Activated naive CD4-positive, alpha-beta T cell treated with anti-CD3 and anti-CD28 coated beads for 36 hours (primary cell): ENCODE results near the gene LCP2. TPM values are rescaled to one million over a fixed set of nuclear protein-coding genes. Genes with fewer than 3 reads are reported as not detected.

ENCODE experiments used
- CTCF ChIA-PET: fragments of 350-600 bp; sonication (Branson Sonifier 250); formaldehyde crosslinking; loops from one replicate; lab custom pipeline; 2021; ENCODE audit warnings: antibody characterized with exemption; lab: Charles Lee
- DNase-seq: peaks from one replicate; pipeline ENCODE4 v3.0.0-alpha.2; 2020
- H3K27ac Mint-ChIP-seq: one replicate; pipeline ENCODE4 v1.8.0; 2021; ENCODE audit warnings: mild to moderate bottlenecking, mixed read lengths
- H3K27me3 Mint-ChIP-seq: one replicate; pipeline ENCODE4 v1.8.0; 2021; ENCODE audit warnings: low read depth, mixed read lengths
- H3K36me3 Mint-ChIP-seq: one replicate; pipeline ENCODE4 v1.8.0; 2021; ENCODE audit warnings: low read depth, mixed read lengths
- H3K4me1 Mint-ChIP-seq: one replicate; pipeline ENCODE4 v1.8.0; 2021; ENCODE audit warnings: low read depth, mixed read lengths
- H3K4me3 Mint-ChIP-seq: one replicate; pipeline ENCODE4 v1.8.0; 2021; ENCODE audit warnings: mild to moderate bottlenecking, moderate library complexity, mixed read lengths
- H3K9me3 Mint-ChIP-seq: one replicate; pipeline ENCODE4 v1.8.0; 2021; ENCODE audit warnings: mixed read lengths
- intact Hi-C: fragments of 100-400 bp; cut with micrococcal nuclease; formaldehyde crosslinking; loops from one replicate; pipeline ENCODE4 v1.15.1; 2023
- total RNA-seq, 2 experiments: library from RNA; stranded (reverse); gene quantifications; one replicate each; pipeline ENCODE4 v1.2.3, GENCODE V29; 2021

LCP2 gene
- 100 to 1,000 TPM; 115 to 122 TPM for total RNA-seq

DNA sequence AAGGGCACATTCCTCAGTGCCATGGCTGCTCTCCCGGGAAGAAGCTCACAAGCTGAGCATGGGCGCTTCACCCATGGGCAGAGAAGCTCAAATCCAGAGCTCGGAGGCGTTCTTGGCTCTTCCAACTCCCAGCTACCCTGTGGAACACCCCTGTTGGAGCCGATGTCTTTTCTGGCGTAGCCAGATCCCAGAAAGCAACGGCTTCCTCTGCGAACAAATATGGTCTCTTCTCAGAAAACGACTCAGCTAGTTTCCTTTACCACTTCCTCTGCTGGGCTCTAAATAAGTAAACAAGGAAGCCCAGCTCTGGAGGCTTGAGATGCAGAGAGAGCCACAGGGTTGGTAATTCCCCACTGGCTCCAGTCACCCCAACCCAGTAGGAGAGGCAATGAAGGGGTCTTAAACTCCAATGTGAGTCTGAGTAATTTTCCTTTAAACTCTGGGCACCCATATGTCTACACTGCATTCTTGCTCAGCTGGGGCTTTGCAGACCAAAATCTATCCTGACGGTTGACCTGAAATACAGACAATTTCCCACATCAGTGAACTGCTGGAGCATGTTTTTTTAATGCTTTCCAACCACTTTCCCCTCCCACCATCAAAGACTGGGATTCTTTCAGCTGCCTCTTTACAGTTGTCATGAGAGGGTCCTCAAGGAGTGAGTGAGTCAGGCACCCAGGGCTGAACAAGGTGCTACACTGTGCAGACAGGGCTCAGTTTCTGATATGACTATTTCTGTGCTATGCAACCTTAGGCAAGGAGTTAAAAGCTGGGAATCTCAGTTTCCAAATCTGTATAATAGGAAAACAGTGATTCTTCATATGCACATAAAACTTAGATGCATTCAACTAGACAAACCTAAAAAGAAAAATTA is at the start of gene LCP2:
Gene LCP2, minus strand, starts transcription at position 189 of the 874 bp plus-strand sequence. Its CDS starts 166 bp downstream, at position 23.
- Mint-ChIP-seq H3K27me3 (no peaks in the 10 kb centered on the region), H3K4me3 (peak within 1 kb of the TSS; percentile 95), H3K4me1 (peaks cover 67% of the 10 kb centered on the region), H3K27ac (peak within 1 kb of the TSS; percentile 98), H3K36me3 (peaks cover 36% of the 10 kb centered on the region), H3K9me3 (no peaks in the 10 kb centered on the region)
- intact Hi-C loops = loop anchor here (1.0 to 10.0 kb wide), 8 partner anchors 9 to 1877 kb away; no protein-coding TSS in a partner anchor
- CTCF ChIA-PET = interaction anchor here (0.9 to 18.8 kb wide), 13 partner anchors 10 to 72 kb away, joined by 3 to 281 read pairs (median 8); no protein-coding TSS in a partner anchor
- peak; percentile 77 for DNase-seq

DNA sequence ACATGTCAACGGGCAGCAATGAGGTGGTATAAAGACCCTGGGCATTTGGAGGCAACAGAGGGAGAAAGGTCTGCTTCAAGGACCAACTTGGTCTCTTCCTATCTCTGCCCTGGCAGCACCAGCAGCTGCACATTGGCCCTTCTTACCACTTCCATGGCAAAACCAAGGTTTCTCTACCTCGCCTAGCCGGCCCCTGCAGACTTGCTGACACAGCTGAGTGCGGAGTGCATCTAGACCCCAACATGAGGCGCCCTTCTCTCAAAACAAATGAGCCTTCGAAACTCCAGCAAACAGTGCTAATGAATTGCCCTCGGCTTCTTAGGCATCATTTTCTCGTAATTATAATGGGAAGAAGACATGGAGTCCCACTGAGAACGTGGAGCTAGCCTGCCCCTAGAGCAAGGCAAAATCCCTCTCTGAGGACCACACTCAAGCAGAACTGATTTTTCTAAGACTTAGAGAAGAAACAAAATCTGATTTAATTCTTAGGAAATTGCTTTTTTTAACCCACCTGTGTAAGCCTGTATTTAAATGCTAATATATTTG is 49.5 kb upstream of the LCP2 start:
- peaks cover 5% of the 10 kb centered on the region for H3K27me3 Mint-ChIP-seq
- intact Hi-C loops = no loop called here
- no peak overlapping the region for H3K4me3 Mint-ChIP-seq
- CTCF ChIA-PET = interaction anchor here (0.7 to 3.2 kb wide), 6 partner anchors 8 to 126 kb away, joined by 4 to 18 read pairs (median 6); no protein-coding TSS in a partner anchor
- H3K9me3 Mint-ChIP-seq = no peaks in the 10 kb centered on the region
- H3K4me1 Mint-ChIP-seq = no peaks in the 10 kb centered on the region
- H3K27ac Mint-ChIP-seq = no peak overlapping the region
- no peaks in the 10 kb centered on the region for H3K36me3 Mint-ChIP-seq
- DNase-seq = no peak

DNA sequence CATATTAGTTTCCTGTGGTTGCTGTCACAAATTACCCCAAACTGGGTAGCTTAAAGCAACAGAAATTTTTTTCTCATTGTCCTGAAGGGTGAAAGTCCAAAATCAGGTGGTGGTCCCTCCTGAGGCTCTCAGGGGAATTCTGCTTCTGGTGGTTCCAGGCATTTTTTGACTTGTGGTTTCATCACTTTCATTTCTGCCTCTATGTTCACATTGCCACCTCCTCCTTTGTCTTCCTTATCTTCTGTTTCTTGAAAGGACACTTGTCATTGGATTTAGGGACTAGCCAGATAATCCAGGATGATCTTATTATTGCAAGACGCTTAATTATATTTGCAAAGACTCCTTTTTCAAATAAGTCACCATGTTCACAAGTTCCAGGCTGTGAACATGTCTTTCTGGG is 48.4 kb upstream of the LCP2 start:
- DNase-seq = no peak
- CTCF ChIA-PET = interaction anchor here (3.2 kb wide), 1 partner anchor 120 kb away, joined by 10 read pairs; no protein-coding TSS in a partner anchor
- Mint-ChIP-seq H3K9me3 (no peaks in the 10 kb centered on the region), H3K36me3 (no peaks in the 10 kb centered on the region), H3K4me3 (no peak overlapping the region), H3K27me3 (peaks cover 2% of the 10 kb centered on the region), H3K27ac (no peak overlapping the region), H3K4me1 (no peaks in the 10 kb centered on the region)
- intact Hi-C loops = no loop called here

DNA sequence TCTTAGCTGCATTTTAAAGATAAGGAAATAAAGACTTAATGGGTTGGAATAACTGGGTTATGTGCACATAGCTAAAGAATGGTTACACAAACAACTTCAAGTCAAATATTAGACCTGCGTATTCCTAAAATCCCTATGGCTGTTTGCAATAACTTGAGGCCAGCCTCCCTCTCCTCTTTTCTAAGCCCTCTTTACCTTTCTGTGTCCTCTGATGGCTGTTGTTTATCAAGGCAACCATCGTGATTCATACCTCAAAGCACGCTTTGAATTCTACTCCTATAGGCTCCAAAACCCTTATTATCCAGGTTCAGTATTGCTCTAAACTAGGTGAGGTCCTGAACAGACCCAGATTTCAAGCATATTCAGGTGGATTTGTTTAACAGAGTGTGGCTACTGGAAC is 45.6 kb upstream of the LCP2 start:
- Mint-ChIP-seq H3K4me3 (no peak overlapping the region), H3K9me3 (no peaks in the 10 kb centered on the region), H3K36me3 (no peaks in the 10 kb centered on the region), H3K4me1 (peaks cover 9% of the 10 kb centered on the region), H3K27ac (no peak overlapping the region), H3K27me3 (no peaks in the 10 kb centered on the region)
- no peak for DNase-seq
- intact Hi-C loops = no loop called here
- CTCF ChIA-PET = interaction anchor here (0.6 to 10.0 kb wide), 4 partner anchors 47 to 115 kb away, joined by 3 to 209 read pairs (median 150); no protein-coding TSS in a partner anchor

DNA sequence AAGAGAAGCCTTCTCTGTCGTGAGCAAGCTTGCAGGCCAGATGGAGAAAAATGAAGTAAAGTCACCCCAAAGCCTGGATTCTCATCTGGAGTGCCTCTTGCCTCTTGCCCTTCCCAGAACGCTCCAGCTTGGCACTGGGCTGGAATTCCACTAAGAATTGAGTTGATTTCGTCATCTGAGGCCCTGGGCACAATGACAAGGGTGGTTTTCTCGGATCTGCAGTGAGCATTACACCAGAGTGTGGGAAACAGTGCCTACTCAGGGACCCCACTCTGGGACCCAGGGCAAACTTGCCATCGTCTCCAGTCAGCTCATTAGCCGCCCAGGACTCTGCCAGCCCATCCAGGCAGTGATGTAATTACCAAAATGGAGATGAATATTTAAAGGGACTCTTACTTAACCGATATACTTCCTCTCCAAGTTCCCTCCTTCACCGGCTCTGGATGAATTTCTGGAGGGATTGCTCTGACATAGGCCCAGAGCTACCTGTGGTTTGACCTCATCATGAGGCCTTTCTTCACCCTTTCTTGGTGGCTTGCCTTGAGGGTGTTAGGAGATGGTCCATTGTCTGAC is 44.7 kb upstream of the LCP2 start:
- CTCF ChIA-PET = interaction anchor here (1.1 to 10.0 kb wide), 7 partner anchors 67 to 158 kb away, joined by 3 to 209 read pairs (median 43); no protein-coding TSS in a partner anchor

DNA sequence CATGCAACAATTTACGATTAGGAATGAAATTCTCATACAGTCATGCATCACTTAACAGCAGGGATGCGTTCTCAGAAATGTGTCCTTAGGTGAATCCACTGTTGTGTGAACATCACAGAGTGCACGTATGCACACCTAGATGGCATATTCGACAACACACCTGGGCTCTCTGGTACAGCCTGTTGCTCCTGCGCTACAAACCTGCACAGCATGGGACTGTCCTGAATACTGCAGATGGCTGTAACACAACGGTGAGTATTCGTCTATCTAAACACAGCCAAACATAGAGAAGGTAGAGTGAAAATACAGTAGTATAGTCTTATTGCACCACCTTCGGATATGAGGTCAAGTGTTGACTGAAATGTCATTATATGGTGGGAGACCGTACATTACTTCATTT is 44.0 kb upstream of the LCP2 start:
- no peaks in the 10 kb centered on the region for H3K27me3 Mint-ChIP-seq
- H3K36me3 Mint-ChIP-seq = no peaks in the 10 kb centered on the region
- H3K27ac Mint-ChIP-seq = no peak overlapping the region
- CTCF ChIA-PET = interaction anchor here (1.1 to 10.0 kb wide), 9 partner anchors 44 to 158 kb away, joined by 3 to 209 read pairs (median 43); partner anchors contain the start of gene LCP2
- no peak for DNase-seq
- peaks cover 24% of the 10 kb centered on the region for H3K4me1 Mint-ChIP-seq
- H3K9me3 Mint-ChIP-seq = no peaks in the 10 kb centered on the region
- intact Hi-C loops = no loop called here
- H3K4me3 Mint-ChIP-seq = no peak overlapping the region

More for the DNA sequence above, 44.7 kb upstream of the LCP2 start:
- no peaks in the 10 kb centered on the region for H3K36me3 Mint-ChIP-seq
- H3K4me1 Mint-ChIP-seq = peaks cover 17% of the 10 kb centered on the region
- no peak for DNase-seq
- intact Hi-C loops = no loop called here
- H3K9me3 Mint-ChIP-seq = no peaks in the 10 kb centered on the region
- H3K27ac Mint-ChIP-seq = no peak overlapping the region
- H3K4me3 Mint-ChIP-seq = no peak overlapping the region
- H3K27me3 Mint-ChIP-seq = no peaks in the 10 kb centered on the region

DNA sequence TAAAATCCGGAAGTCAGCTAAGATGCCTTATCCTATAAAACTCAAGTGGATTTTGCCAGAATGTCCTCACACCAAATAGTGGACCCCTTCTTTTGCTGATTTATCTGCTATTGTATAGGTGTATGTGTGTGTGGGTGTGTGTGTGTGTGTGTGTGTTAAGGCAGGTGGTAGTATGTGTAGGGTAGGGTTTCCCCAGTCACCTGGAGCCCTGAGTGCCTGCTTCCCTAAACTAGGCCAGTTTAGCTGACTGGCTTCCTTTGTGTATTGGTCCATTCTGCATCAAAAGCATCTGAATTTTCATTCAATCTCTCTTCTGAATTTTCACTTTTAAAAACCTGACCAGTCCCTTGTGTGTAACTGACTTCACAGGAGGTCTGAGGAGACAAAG is 42.2 kb upstream of the LCP2 start:
- no peak overlapping the region for H3K4me3 Mint-ChIP-seq
- CTCF ChIA-PET = interaction anchor here (0.8 to 10.0 kb wide), 25 partner anchors 8 to 121 kb away, joined by 3 to 209 read pairs (median 12); partner anchors contain the start of genes C5orf58, KCNMB1 and LCP2
- no peaks in the 10 kb centered on the region for H3K9me3 Mint-ChIP-seq
- no peak overlapping the region for H3K27ac Mint-ChIP-seq
- H3K27me3 Mint-ChIP-seq = no peaks in the 10 kb centered on the region
- H3K4me1 Mint-ChIP-seq = peaks cover 40% of the 10 kb centered on the region
- DNase-seq = no peak
- intact Hi-C loops = loop anchor here (1.0 to 10.0 kb wide), 7 partner anchors 71 to 1835 kb away; partner anchors contain the start of gene SPDL1
- no peaks in the 10 kb centered on the region for H3K36me3 Mint-ChIP-seq

DNA sequence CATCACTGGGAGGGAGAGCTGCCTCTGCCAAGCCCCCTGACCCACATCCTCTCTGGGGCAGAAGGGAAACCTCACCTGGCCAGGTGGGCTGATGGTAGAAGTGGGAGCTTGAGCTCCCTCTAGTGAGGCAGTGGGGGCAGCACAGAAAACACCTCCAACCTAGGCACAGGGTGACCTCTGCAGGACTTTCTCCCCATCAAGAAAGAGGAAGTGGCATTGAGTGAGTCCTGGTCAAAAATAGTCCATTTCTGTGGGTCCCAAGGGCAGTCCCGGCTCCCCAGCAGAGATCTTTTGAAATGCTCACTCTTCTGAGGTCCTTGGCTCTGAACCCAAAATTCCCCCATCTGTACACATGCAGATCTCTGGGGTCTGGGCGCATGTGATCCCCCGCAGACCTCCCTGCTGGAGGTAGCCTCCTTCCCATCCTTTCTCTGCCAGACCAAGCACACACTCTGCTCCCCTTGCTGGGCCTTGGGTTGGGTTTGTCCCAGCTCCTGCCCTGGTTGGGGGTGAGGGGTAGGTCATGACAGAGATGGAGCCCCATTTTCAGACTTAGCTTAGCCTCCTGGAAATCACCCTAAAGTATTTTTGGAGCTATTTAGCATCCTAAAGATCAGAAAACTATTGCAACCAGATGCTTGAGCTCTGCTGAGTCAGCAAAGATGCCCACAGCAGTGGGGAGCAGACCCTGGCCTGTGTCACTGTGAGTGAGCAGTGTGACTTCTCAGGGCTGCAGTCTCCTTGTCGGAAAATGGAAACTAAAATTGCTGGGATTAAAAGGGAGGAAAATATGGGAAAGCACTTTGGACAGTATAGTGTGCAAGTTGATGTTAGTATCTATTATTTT is 41.6 kb upstream of the LCP2 start:
- CTCF ChIA-PET = interaction anchor here (0.7 to 10.0 kb wide), 33 partner anchors 8 to 275 kb away, joined by 3 to 209 read pairs (median 9); partner anchors contain the start of genes C5orf58, KCNMB1 and LCP2
- Mint-ChIP-seq H3K4me3 (no peak overlapping the region), H3K9me3 (no peaks in the 10 kb centered on the region), H3K27me3 (no peaks in the 10 kb centered on the region), H3K4me1 (peaks cover 46% of the 10 kb centered on the region), H3K36me3 (no peaks in the 10 kb centered on the region), H3K27ac (peak overlapping the region; percentile 66)
- peak; percentile 86 for DNase-seq
- intact Hi-C loops = loop anchor here (1.0 to 10.0 kb wide), 8 partner anchors 65 to 1836 kb away; partner anchors contain the start of gene SPDL1

DNA sequence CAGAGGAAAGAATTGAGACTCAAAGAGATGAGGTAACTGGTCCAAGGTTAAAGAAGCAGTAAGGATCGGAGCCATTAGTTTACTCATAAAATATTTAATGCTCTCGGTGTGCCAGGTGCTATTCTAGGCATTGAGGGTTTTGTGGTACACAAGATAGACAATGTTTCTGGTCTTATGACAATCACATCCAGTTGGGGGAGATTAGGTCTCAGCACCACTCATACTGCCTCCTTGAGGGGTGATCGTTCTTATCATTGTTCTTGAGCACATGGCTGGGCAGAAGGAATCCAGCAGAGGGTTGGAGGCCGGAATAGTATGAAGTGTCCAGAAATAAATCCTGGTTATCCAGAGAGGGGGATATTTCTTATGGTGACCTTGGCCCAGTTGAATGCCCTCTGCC is 40.7 kb upstream of the LCP2 start:
- no peaks in the 10 kb centered on the region for H3K9me3 Mint-ChIP-seq
- H3K27ac Mint-ChIP-seq = peak overlapping the region; percentile 66
- no peak for DNase-seq
- CTCF ChIA-PET = interaction anchor here (0.6 to 10.0 kb wide), 28 partner anchors 10 to 119 kb away, joined by 3 to 209 read pairs (median 10); partner anchors contain the start of gene LCP2
- peaks cover 54% of the 10 kb centered on the region for H3K4me1 Mint-ChIP-seq
- no peaks in the 10 kb centered on the region for H3K36me3 Mint-ChIP-seq
- no peaks in the 10 kb centered on the region for H3K27me3 Mint-ChIP-seq
- intact Hi-C loops = loop anchor here (1.0 to 10.0 kb wide), 3 partner anchors 64 to 1837 kb away; partner anchors contain the start of gene SPDL1
- H3K4me3 Mint-ChIP-seq = no peak overlapping the region

DNA sequence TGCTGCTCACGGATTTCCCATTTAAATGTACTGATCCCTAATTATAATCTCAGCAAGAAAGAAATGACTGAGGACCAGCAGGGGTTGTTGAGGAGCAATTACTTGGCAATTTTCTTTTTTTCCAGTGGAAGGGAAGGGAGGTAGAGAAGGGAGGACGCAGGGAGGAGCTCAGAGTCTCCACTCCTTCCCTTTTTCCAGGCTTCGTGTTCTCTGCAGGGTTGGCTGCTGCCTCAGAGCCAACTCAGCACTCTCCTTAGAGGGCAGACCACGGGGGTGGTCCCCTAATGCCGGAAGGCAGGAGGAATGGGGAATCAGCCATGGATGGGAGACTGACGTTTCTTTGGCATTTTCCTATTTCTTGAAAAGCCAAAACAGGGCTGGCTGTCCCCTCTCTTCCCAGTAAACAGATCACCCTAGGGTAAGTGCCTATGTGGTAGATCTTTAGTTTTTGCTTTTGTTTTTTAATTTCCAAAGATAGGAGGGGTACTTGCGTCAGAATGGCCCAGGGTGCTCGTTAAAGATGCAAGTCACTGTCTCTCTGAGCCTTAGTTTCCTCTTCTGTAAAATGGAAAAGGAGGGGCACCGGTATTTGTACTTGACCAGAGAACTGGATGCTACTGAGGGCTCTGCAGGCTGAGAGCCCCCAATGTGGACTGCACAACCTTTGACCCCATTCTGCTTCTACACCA is 39.6 kb upstream of the LCP2 start:
- no peaks in the 10 kb centered on the region for H3K27me3 Mint-ChIP-seq
- H3K36me3 Mint-ChIP-seq = no peaks in the 10 kb centered on the region
- H3K4me3 Mint-ChIP-seq = no peak overlapping the region
- peak overlapping the region; percentile 88 for H3K27ac Mint-ChIP-seq
- H3K4me1 Mint-ChIP-seq = peaks cover 65% of the 10 kb centered on the region
- CTCF ChIA-PET = interaction anchor here (0.5 to 10.0 kb wide), 11 partner anchors 23 to 118 kb away, joined by 3 to 209 read pairs (median 21); partner anchors contain the start of gene LCP2
- H3K9me3 Mint-ChIP-seq = no peaks in the 10 kb centered on the region
- intact Hi-C loops = loop anchor here (10.0 kb wide), 2 partner anchors 752 to 1838 kb away; partner anchors contain the start of gene SPDL1
- DNase-seq = no peak
